GM21447 (cell line): ENCODE results near the gene TBCCD1.
"Not testable (repeated sequence)": the region's sequence is repeated elsewhere in the genome, so short reads cannot be mapped to it uniquely, and the experiment has no call there.

Experiments used
- ATAC-seq: cut with Tn5 transposase; IDR thresholded peaks from one replicate; pipeline ENCODE4 v1.9.1; 2021; ENCODE audit not compliant: unreplicated experiment

Gene TBCCD1

DNA sequence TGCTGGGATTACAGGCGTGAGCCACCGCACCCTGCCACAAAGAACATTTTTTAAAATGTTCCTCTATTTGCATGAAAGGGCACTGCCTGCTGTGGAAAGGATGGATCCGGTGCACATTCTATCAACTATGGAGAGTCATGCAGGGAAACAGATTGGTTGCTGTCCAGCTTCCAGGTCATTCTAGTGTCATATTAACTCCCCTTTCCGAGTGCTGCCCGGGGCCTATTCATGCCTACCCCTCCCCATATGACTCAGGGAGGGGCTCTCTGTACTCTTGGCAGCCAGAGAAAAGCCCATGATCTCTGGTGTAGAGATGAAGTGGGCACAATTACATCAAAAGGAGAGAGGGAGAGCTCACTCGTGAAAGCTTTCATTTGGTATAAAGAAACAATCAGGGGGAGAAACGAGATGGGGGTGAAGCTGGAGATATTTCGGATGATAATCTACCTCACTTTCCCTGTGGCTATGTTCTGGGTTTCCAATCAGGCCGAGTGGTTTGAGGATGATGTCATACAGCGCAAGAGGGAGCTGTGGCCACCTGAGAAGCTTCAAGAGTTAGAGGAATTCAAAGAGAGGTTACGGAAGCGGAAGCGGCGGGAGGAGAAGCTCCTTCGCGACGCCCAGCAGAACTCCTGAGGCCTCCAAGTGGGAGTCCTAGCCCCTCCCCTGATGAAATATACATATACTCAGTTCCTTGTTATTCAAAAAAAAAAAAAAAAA lies 29.6 kb upstream of the TBCCD1 start:
- no peak for ATAC-seq

DNA sequence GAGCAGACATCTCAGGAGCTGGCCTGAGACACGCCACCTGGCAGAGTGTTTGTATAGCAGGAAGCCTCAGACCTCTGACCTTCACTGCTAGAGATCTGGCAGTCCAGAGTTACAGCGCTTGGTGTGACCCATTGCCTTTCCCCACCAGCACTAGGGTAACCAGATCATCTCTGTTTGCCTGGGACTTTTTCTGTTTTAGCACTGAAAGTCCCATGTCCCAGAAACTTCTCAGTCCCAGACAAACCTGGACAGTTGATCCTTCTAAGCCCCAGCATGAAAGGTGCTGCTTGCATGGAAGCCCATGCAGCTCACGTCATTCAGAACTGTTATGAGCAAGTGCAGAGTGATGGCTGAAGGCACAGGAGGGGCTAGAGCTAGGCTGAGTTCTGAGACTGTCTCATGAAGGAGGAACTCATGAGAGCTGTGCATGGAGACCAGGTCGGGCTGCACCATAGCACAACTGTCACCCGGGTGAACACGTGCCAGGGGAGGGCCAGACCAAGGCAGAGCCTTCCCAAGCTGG lies 27.5 kb upstream of the TBCCD1 start:
- ATAC-seq = no peak

DNA sequence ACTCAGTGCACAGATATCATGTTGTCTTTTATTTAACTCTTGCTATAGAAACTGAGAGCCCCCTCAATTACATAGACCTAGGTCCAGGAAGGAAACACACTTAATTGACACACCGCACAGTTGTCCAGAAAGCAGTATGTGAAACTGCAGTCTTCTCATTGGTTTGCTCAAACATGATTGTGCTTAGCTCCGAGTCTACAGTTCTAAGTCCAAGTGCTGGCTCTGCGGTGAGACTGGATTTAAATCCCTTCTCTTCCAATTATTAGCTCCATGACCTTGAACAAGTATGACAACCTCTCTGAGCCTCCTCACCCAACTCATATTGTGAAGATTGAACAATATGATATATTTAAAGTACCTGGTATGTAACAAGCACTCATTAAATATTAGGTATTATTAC lies 26.7 kb upstream of the TBCCD1 start:
- no peak for ATAC-seq

DNA sequence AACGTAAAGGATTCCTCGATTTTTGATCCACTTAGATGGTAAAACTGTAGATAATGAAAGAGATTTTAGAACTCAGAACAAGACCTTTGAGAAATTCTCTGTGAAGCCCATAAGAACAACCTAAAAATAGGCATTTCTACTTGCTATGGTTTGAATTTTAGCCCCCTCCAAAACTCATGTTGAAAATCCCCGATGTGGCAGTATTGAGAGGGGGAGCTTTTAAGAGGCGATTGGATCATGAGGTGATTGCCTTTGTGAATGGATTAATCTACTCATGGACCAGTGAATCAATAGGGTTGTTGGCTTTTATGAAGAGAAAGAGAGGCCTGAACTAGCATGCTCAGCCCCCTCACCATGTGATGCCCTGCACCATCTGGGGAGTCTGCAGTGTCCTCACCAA lies 25.5 kb upstream of the TBCCD1 start:
- no peak for ATAC-seq

DNA sequence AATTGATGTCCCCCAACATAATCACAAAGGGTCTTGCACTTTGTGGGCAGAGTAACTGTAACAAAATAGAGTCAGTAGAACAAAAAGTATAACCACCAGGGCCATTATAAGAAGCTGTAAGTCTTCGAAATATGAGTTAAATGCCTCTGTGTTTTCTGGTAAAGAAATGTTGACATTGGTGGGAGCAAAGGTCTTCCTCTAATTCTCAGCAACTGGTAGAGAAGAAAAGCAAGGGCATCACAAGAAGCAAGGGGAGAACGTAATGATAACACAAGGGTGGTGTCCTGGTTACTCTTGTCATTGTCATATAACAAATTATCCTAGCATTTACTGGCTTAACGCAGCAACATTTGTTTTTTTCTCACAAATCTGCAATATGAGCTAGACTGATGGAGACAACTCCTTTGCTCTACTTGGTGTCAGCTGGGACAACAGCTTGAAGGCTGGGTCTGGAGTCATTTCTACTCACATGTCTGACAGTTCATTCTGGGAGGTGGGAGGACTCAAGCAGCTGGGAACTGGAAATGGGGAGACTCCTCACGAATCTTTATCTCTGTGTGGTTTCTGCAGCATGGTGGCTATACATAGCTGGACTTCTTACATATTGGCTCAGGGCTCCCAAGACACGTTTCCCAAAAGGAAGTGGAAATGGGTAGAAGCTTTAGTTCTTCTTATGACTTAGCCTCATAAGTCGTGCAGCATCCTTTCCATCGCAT lies 23.6 kb upstream of the TBCCD1 start:
- ATAC-seq = no peak

DNA sequence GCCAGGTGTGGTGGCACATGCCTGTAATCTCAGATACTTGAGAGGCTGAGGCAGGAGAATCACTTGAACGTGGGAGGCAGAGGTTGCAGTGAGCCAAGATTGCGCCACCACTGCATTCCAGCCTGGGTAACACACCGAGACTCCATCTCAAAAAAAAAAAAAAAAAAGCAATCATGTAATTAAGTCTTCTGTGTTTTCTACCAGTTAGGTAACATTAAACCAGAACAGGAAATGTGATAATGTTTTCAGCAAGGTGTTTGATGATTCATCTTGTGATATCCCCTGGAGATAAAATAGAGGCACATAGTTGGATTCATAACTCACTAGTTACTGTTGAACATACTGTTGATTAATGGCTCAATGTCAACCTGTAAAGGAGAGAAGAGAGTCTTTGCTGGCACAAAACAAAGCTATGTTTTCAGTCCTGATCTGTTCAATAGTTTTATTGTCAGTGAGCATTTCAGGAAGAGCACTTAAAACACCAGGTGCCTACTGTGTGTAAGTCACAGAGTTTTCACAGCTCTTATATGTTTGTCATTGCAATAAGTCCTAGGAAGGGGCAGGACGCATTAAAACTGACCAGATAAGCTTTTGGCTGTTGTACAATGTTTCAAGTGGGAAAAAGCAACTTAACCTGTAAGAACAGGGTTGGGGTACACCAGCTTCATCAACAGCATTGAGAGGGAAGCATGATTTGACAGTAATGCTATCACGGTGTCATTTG lies 22.9 kb upstream of the TBCCD1 start:
- ATAC-seq = no peak

DNA sequence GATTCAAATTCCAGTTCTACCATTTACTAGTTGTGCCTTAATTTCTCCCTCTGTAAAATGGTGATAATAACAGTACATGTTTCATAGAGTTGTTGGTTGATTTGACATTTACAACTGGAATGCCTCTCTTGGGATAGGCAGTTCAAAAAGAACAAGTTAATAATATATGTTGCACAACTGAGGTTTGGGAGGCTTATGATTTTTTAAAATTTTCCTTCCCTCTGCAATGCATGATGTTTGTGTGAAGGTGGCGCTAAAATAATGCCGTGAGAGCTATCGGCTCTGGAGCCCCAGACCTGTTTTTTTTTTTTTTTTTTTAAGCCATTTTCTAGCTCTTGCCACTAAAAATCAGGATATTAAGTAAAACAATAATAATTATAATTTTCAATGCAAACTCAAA lies 22.0 kb upstream of the TBCCD1 start:
- ATAC-seq = no peak

DNA sequence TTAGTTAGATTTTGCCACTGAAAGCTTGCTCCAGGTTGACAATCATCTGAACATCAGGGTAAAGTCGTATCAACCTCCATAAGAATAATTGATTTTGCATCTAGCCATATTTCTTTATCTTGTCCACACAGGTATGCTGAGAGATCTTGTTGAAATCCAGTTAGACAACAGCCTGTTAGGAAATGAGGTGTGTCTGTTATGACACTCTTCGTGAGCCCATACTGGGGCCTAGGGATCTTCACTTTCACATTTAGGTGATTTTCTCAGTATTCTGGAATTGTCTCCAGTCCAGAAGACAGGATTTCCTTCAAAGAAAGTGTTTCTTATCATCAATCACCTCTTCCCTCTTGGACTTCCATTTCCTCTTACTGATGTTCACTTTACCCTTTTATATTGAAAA lies 21.5 kb upstream of the TBCCD1 start:
- no peak for ATAC-seq

DNA sequence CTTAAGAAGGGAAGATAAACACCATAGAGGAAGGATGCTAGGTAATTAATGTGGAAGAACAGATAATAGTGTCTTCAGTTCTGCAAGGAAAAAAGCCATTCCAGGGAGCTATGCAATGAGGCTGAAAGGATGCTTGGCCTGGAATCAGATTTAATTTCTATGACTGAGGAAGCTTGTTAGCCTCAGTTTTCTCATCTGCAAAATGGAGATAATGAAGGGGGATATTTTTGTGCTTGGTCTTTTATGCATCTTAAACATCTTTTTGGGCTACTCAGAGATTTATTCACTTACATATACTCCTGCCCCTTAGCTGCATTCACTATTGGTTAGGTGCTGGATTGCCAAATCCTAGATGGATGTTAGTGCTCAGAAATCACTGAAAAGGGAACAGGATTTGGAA lies 20.0 kb upstream of the TBCCD1 start:
- no peak for ATAC-seq

DNA sequence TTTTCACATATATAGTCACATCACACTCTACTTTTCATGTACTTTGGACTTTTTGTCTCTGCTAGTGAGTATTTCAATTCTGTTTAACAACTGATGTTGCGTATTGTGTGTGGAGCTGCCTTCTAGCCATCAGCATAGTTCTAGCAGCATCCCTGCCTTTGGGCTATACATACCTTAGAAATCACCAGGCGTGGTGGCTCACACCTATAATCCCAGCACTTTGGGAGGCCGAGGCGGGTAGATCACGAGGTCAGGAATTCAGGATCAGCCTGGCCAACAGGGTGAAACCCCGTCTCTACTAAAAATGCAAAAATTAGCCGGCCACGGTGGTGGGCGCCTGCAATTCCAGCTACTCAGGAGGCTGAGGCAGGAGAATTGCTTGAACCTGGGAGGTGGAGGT lies 19.1 kb upstream of the TBCCD1 start:
- ATAC-seq = not testable (repeated sequence)

DNA sequence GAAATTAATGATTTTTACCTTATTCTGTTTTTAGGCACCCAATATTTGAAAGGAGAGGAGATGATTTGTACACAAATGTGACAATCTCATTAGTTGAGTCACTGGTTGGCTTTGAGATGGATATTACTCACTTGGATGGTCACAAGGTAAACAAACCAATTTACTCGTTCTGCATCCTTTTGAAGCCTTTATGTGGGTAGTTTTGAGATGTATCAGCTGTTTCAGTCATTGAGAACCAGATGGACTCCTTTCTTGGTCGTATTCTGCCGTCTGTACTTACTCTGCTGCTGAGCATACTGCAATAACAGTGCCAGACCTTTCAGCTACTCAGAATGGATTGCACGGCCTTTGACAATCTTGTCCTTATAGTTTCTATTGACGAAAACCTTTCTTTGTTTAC lies 16.7 kb upstream of the TBCCD1 start:
- no peak for ATAC-seq

DNA sequence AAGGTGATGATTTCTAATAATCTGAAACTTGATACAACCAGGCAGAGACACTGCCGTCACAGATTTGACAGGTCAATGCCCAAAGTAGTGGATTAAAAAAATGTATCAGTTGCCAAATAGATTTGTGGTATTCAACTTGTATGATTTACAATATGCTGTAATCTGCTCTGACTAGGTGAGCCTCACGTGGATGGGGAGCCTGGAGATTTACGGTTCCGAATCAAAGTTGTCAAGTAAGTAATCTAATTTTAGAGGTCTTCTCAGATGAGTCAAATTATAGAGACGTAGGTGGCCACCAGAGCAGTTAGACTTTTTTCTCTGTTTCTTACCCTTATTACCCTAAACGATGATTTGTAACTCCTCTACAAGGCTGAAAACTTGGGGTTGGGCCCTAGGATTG lies 15.4 kb upstream of the TBCCD1 start:
- no peak for ATAC-seq

DNA sequence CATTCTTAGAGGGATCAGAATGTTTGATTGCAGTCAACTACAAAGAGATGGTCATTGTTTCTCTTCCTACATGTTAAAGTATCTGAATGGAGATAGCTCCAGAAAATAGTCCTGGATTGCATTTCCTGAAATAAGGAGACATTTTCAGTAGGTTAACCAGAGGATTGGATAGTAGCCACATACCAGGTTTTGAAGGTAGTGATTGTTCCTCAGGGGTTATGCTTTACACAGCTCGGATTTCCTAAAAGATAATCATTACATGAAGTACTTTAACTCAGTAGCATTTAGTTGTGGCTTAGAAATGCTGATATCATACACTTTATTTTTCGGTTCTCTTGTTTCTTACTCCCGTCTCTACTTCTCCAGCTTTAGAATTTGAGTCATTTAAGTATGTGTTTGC lies 13.6 kb upstream of the TBCCD1 start:
- no peak for ATAC-seq

DNA sequence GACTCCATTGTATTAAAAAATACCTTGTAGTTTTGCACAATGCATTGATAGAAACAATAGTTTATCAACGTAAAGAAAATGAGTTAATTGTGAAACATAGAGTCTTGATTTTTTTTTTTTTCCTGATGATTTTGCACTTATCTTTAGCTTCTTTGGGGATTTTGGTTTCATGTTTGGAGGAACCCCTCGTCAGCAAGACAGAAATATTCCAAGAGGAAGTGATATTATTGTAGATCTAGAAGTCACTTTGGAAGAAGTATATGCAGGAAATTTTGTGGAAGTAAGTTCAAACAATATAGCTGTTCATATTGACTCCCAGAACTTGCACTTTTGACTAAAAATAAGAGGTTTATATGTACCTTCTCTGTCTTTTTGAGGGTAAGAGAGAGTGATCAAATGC lies 10.4 kb upstream of the TBCCD1 start:
- ATAC-seq = no peak

DNA sequence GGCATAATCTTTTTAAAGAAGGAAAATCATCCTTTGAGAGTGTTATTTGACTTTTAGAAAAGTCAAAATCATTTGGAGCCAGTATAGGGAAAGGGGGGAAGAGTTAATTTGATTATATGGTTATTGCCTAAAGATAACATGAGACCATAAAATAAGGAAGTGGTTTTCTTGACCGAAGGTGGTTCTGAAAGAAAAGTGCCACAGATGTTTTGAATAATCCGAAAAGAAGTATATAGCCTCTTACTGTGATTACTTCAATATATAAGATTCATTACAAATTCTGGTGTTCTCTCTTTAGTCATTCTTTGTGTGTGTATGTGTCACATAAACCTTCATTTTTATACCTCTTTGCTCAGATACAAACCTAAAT lies 4.5 kb upstream of the TBCCD1 start:
- no peak for ATAC-seq

DNA sequence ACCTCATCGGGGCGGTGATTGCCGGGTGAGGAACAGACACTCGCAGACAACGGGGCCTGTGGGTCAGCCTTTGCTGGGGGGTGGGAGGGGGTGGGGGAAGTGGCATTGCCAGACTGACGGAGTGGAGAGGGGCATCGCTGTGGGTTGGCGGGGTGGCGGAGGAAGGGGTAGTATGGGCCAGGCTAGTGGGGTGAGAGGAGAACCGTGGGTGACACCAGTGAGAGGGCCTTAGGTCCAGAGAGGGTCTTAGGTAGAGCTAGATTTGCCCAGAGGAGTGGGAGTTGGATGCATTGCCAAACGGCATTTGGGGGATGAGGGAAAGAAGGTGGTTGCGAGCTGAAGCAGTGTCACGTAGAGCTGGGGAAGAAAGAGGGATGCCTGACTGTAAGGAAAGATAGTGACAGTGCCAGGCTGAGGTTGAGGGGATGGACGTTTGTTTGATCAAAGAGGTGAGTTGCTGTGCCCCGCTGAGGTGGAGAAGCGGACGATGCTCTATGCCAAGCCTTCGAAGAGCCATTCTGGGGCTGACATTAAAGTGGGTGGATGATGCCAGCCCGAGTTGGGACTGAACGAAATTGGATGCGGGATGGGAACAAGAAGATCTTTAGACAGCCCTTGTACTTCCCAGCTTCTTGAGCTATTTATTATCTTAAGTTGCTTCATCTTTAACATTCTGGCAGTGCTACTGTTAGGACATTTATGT lies 4.0 kb upstream of the TBCCD1 start:
- no peak for ATAC-seq

DNA sequence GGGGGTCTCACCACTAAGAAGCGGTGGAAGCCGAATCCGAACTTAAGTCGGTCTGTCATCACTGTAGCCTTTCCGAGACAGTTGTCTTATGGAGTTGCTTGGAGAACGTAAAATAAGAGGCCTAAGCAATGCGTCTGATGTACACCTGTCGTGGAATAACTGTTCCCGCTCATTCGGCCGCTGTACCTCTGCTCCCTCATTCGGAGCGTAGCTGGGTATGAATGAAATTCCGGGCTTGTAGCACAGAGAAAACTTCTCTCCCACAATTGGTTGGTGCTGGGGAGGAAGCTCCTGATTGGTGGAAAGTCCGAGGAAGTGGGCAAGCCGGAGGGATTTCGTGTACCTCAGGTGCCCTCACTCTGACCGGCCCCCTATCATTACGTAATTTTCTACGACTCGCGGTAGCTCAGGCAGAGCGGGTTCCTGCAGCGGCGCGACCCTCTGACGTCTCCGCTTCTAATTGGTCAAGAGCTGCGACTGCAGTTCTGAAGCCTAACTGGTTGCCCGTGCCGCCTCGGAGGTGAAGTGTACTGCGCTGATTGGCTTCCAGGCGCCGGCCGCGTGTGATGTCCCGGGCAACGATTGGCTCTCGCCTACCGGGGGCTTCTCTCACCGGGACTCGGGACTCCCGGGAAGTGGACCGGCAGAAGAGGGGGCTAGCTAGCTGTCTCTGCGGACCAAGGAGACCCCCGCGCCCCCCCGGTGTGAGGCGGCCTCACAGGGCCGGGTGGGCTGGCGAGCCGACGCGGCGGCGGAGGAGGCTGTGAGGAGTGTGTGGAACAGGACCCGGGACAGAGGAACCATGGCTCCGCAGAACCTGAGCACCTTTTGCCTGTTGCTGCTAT lies 3.2 kb upstream of the TBCCD1 start, which contains the start of gene DNAJB11:
TSS of gene DNAJB11 (plus strand) at position 625 of the 845 bp plus-strand sequence. CDS start at position 803, 178 bp downstream.
- peak; percentile 84 for ATAC-seq

DNA sequence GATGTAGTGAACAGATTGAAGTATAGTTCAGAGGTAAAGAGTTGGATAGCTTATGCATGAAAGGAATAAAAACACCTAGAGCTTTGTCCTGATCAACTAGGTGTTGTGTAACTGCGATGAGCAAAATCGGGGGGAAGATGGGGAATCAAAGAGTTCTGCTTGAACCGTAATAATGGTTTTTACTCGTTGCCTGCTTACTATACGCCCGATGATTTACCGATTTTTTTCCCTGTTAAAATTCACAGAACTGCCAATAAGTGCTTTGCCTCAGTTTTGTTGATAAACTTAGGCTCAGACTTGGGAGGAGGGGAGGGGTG lies 2.6 kb upstream of the TBCCD1 start:
- ATAC-seq = no peak

DNA sequence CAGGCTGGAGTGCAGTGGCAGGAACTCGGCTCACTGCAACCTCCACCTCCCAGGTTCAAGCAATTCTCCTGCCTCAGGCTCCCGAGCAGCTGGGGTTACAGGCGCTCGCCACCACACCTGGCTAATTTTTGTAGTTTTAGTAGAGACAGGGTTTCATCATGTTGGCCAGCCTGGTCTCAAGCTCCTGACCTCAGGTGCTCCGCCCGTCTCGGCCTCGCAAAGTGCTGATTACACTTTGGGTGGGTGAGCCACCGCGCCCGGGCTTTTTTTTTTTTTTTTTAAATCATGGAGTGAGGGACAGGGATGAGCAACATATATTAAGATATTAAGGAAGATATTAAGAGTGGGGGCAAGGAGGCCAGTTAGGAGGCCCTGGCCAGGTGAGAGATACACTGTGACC lies 2.2 kb upstream of the TBCCD1 start:
- ATAC-seq = not testable (repeated sequence)

DNA sequence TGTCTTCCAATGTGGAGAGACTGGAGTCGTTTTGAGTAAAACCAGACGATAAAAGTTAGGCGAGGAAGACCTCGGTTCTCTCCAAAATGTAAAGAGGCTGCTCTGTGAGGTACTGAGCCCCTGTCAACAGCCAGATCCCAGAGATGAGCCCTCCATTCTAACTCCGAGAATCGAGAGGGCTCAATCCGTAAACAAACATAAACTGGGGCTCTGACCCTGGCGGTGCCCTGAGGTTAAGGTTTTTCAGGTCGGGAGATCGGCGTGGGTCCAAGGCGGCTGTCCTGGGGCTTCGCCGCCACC lies 417 bp downstream of the TBCCD1 start:
- peak; percentile 2 for ATAC-seq

DNA sequence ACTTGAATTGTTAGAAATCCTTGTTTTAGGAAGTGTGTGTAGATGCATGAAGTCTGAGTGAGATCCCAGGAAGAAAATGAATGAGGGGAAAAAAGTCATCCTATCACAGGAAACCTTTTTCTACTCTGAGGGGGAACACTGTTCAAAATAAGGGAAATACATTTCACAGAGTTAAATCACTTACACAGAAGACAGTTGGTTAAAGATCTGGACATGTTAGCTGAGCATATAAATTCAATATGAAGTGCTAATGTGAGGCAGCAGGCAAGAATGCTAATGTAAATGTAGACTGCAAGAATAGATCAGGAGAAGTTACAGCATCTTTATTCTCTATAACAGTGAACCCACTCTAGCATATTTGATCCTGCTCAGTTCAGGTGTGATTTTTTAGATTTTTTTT lies 2.6 kb downstream of the TBCCD1 start:
- ATAC-seq = no peak
